DND-41 (cell line): ENCODE results near the gene CLMN.

Source experiments
- ATAC-seq: fragments of 200-7000 bp; cut with Tn5 transposase; 3 replicates; pipeline ENCODE4 v1.9.1; 2021; ENCODE audit warnings: low read depth; ENCODE audit not compliant: insufficient read depth
- DNase-seq: peaks from one replicate; pipeline ENCODE4 v3.0.0-alpha.2; 2020
- H2AFZ ChIP-seq: 2 replicates; pipeline ENCODE4 v1.6.0; 2012; ENCODE audit warnings: low read depth, low read length
- H3K27ac ChIP-seq: 2 replicates; pipeline ENCODE4 v1.5.1; 2012; ENCODE audit warnings: low read length, inconsistent platforms
- H3K27me3 ChIP-seq: fragments of 200-600 bp; sonication (generic); 2 replicates; pipeline ENCODE4 v1.6.0; 2012; ENCODE audit warnings: low read length, mild to moderate bottlenecking, inconsistent platforms; ENCODE audit not compliant: insufficient read depth, poor library complexity
- H3K36me3 ChIP-seq: 2 replicates; pipeline ENCODE4 v1.5.1; 2012; ENCODE audit warnings: low read length, inconsistent platforms; ENCODE audit not compliant: insufficient read depth
- H3K4me1 ChIP-seq: 2 replicates; pipeline ENCODE4 v1.5.1; 2012; ENCODE audit warnings: mild to moderate bottlenecking, low read length; ENCODE audit not compliant: insufficient read depth
- H3K4me2 ChIP-seq: 2 replicates; pipeline ENCODE4 v1.6.0; 2012; ENCODE audit warnings: mild to moderate bottlenecking, moderate library complexity, low read length, inconsistent platforms; ENCODE audit not compliant: insufficient read depth
- H3K4me3 ChIP-seq, 2 experiments: fragments of 200-600 bp in 1 of 2; shearing (Covaris generic) in 1 of 2; 2 replicates each; pipeline ENCODE4 v1.5.1; 2012 to 2016; ENCODE audit warnings: inconsistent platforms in 2 of 2, low read length in 2 of 2, mild to moderate bottlenecking in 2 of 2, low read depth in 1 of 2, moderate library complexity in 1 of 2
- H3K79me2 ChIP-seq: 2 replicates; pipeline ENCODE4 v1.6.0; 2012; ENCODE audit warnings: low read length, inconsistent platforms; ENCODE audit not compliant: insufficient read depth
- H3K9ac ChIP-seq: 2 replicates; pipeline ENCODE4 v1.6.0; 2012; ENCODE audit warnings: low read depth, mild to moderate bottlenecking, inconsistent platforms, low read length, moderate library complexity
- H3K9me3 ChIP-seq: 2 replicates; pipeline ENCODE4 v1.5.1; 2012; ENCODE audit warnings: low read length, moderate library complexity, mild to moderate bottlenecking, inconsistent platforms; ENCODE audit not compliant: insufficient read depth, severe bottlenecking
- H4K20me1 ChIP-seq: 2 replicates; pipeline ENCODE4 v1.6.0; 2012; ENCODE audit warnings: low read length; ENCODE audit not compliant: insufficient read depth
- EZH2 ChIP-seq: IDR thresholded peaks from 3 replicates; pipeline ENCODE4 v1.6.1; 2012; ENCODE audit warnings: borderline replicate concordance, low read depth, mild to moderate bottlenecking, moderate library complexity, low read length, inconsistent platforms; ENCODE audit not compliant: severe bottlenecking
- TF ChIP-seq, protein P1 (sequence below): IDR thresholded peaks from 2 replicates; pipeline ENCODE4 v1.5.1; 2012; ENCODE audit warnings: borderline replicate concordance, low read length, moderate library complexity, mild to moderate bottlenecking; ENCODE audit not compliant: poor library complexity, severe bottlenecking; ENCODE audit errors: extremely low read depth

The CLMN gene

DNA sequence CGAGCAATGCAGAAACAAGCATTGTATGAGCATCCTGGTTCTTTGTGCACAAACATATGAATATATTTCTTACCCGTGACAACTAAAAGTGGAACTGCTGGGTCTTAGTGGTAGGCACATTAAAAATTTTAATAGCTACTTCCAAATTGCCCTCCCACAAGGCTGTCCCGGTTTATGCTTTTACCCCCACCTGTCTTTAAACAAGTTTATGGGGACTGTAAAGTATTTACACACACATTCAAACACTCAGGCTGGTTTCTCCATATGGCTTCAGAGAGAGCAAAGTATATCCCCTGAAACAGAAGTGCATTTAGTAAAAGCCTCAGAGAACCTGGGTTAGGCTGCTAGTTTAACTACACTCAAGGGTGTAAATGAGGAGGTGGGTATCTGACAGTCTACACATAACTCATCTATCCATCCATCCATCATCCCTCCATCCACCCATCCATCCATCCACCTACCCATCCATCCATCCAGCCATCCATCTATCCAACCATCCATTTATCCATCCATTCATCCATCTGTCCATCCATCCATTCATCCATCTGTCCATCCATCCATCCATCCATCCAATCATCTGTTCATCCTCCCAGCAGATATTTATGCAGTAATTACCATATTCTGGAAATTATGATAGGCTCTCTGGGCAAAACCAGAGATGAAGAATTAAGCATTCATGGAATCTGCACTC is 86.7 kb downstream of the CLMN start:
- Histone ChIP-seq H3K9me3 (no peaks in the 10 kb centered on the region), H3K4me1 (no peaks in the 10 kb centered on the region)

DNA sequence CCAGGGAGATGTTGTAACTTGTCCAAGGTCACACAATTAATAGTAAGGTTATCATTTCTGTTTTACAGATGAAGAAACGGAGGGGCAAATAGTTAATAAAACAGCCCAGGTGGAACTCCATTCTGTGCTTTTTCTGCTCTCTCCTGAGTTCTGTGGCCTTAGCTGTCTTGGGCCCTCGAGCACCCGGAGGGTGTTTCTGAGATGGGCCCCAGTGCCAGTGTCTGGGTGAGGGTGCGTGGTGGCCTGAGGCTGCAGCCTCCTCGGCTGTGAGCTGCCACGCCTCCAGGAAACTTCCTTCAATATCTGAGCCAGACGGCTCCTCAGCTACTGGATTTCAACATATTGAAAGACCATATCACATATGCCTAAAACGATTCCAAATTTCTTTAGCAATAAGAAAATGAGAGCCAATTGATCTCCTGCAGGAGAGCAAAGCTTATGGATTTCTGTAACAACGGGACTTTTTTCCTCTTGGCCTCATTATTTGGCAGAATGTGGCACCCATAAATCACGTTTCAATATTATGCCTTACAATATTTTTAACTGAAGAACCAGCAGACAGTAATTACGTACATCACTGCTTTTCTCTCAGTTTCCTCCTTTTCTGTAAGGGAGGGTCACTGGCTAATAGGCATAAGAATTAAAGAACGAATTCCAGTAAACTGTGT is 87.6 kb downstream of the CLMN start:
- no peak overlapping the region for H2AFZ ChIP-seq
- H4K20me1 ChIP-seq: no peaks in the 10 kb centered on the region
- TF ChIP-seq, protein P1, sequence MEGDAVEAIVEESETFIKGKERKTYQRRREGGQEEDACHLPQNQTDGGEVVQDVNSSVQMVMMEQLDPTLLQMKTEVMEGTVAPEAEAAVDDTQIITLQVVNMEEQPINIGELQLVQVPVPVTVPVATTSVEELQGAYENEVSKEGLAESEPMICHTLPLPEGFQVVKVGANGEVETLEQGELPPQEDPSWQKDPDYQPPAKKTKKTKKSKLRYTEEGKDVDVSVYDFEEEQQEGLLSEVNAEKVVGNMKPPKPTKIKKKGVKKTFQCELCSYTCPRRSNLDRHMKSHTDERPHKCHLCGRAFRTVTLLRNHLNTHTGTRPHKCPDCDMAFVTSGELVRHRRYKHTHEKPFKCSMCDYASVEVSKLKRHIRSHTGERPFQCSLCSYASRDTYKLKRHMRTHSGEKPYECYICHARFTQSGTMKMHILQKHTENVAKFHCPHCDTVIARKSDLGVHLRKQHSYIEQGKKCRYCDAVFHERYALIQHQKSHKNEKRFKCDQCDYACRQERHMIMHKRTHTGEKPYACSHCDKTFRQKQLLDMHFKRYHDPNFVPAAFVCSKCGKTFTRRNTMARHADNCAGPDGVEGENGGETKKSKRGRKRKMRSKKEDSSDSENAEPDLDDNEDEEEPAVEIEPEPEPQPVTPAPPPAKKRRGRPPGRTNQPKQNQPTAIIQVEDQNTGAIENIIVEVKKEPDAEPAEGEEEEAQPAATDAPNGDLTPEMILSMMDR: no peak
- no peak for TF ChIP-seq EZH2
- H3K27me3 ChIP-seq: no peaks in the 10 kb centered on the region
- no peak overlapping the region for H3K9ac ChIP-seq
- H3K4me3 ChIP-seq: no peak overlapping the region
- ATAC-seq (no peak), DNase-seq (no peak)
- no peaks in the 10 kb centered on the region for H3K79me2 ChIP-seq
- no peak overlapping the region for H3K27ac ChIP-seq
- H3K4me2 ChIP-seq: no peak overlapping the region
- H3K9me3 ChIP-seq: no peaks in the 10 kb centered on the region
- no peaks in the 10 kb centered on the region for H3K36me3 ChIP-seq
- H3K4me1 ChIP-seq: no peaks in the 10 kb centered on the region

More for the DNA sequence above, 86.7 kb downstream of the CLMN start:
- H3K79me2 ChIP-seq: no peaks in the 10 kb centered on the region
- no peak overlapping the region for H3K4me2 ChIP-seq
- no peak overlapping the region for H3K4me3 ChIP-seq
- no peak overlapping the region for H2AFZ ChIP-seq
- ATAC-seq: no peak
- H3K36me3 ChIP-seq: no peaks in the 10 kb centered on the region
- TF ChIP-seq, protein P1: no peak
- no peak for TF ChIP-seq EZH2
- H3K27me3 ChIP-seq: no peaks in the 10 kb centered on the region
- H3K9ac ChIP-seq: no peak overlapping the region
- DNase-seq: no peak
- no peaks in the 10 kb centered on the region for H4K20me1 ChIP-seq
- no peak overlapping the region for H3K27ac ChIP-seq

DNA sequence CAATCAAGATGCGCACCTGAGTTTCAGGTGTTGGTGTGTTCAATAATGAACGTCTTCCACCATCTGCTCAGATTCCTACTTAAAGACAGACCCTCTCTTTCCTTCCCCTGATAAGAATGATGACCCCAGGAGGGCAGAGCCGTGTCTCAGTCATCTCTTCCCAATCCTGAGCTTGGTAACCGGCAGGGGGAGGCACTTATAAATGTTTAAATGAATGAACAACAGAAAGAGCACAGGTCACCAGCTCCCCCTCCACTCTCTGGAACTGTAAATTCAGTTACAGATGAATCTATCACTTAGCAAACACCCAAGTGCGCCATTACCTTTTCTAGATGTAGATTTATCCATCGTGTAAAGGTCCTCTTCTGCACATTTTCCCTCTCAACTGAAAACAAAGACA is 90.0 kb downstream of the CLMN start:
- H3K4me2 ChIP-seq: no peak overlapping the region
- no peaks in the 10 kb centered on the region for H3K27me3 ChIP-seq
- no peak for ATAC-seq
- no peaks in the 10 kb centered on the region for H3K36me3 ChIP-seq
- H4K20me1 ChIP-seq: no peaks in the 10 kb centered on the region
- H3K9me3 ChIP-seq: no peaks in the 10 kb centered on the region
- H3K4me1 ChIP-seq: no peaks in the 10 kb centered on the region
- no peaks in the 10 kb centered on the region for H3K79me2 ChIP-seq
- H3K4me3 ChIP-seq: no peak overlapping the region
- TF ChIP-seq, protein P1: no peak
- TF ChIP-seq EZH2: no peak
- DNase-seq: no peak
- H2AFZ ChIP-seq: no peak overlapping the region
- H3K27ac ChIP-seq: no peak overlapping the region
- no peak overlapping the region for H3K9ac ChIP-seq
